Measurements from ENCODE around the gene PMM2.
"Not testable (repeated sequence)": the region's sequence is repeated elsewhere in the genome, so short reads cannot be mapped to it uniquely, and the experiment has no call there.

PMM2 gene

DNA sequence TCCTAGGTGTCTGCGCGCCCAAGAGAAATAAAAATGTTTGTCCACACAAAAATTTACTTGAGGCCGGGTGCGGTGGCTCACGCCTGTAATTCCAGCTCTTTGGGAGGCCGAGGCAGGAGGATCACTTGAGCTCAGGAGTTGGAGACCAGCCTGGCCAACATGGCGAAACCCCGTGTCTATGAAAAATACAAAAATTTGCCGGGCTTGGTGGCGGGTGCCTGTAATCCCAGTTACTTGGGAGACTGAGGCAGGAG, 72.3 kb downstream of the PMM2 start:
- H3K4me3 ChIP-seq (replicated peaks; ENCODE audit: insufficient read depth, low read length); DNase-seq (ENCODE audit: low read depth in 1 of 2, low spot score in 1 of 2): not testable (repeated sequence)

DNA sequence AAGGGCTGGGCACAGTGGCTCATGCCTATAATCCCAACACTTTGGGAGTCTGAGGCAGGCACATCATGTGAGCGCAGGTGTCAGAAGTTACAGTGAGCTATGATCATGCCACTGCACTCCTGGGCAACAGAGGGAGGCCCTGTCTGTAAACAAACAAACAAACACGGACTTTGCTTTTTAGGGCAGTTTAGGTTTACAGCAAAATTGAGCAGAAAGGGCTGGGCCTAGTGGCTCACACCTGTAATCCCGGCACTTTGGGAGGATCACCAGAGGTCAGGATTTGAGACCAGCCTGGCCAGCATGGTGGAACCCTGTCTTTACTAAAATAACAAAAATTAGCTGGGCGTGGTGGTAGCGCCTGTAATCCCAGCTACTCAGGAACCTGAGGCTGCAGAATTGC, 74.4 kb downstream of the PMM2 start:
- Histone ChIP-seq H3K4me3 (replicated peaks; ENCODE audit: insufficient read depth, low read length) (no peak overlapping the region), H3K27me3 (ENCODE audit: insufficient read depth, poor library complexity, severe bottlenecking) (no peaks in the 10 kb centered on the region), H3K27ac (replicated peaks) (no peak overlapping the region)
- no peak for DNase-seq (ENCODE audit: low read depth in 1 of 2, low spot score in 1 of 2)
- TF ChIP-seq, protein P1, sequence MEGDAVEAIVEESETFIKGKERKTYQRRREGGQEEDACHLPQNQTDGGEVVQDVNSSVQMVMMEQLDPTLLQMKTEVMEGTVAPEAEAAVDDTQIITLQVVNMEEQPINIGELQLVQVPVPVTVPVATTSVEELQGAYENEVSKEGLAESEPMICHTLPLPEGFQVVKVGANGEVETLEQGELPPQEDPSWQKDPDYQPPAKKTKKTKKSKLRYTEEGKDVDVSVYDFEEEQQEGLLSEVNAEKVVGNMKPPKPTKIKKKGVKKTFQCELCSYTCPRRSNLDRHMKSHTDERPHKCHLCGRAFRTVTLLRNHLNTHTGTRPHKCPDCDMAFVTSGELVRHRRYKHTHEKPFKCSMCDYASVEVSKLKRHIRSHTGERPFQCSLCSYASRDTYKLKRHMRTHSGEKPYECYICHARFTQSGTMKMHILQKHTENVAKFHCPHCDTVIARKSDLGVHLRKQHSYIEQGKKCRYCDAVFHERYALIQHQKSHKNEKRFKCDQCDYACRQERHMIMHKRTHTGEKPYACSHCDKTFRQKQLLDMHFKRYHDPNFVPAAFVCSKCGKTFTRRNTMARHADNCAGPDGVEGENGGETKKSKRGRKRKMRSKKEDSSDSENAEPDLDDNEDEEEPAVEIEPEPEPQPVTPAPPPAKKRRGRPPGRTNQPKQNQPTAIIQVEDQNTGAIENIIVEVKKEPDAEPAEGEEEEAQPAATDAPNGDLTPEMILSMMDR (IDR thresholded peaks at IDR 0.05; ENCODE audit: insufficient read depth, low read length), result no peak

More for the DNA sequence above, 72.3 kb downstream of the PMM2 start:
- H3K27me3 ChIP-seq (ENCODE audit: insufficient read depth, poor library complexity, severe bottlenecking); H3K27ac ChIP-seq (replicated peaks): not testable (repeated sequence)

- no peak for DNase-seq (ENCODE audit: low read depth in 1 of 2, low spot score in 1 of 2)
- TF ChIP-seq, protein P1 (IDR thresholded peaks at IDR 0.05; ENCODE audit: insufficient read depth, low read length), result no peak
- TF ChIP-seq SPI1 (IDR thresholded peaks at IDR 0.05; ENCODE audit: borderline replicate concordance, low read depth), result no peak
- no peak for TF ChIP-seq POLR2AphosphoS5 (IDR thresholded peaks at IDR 0.05; ENCODE audit: low read depth)
- TF ChIP-seq, protein P2, sequence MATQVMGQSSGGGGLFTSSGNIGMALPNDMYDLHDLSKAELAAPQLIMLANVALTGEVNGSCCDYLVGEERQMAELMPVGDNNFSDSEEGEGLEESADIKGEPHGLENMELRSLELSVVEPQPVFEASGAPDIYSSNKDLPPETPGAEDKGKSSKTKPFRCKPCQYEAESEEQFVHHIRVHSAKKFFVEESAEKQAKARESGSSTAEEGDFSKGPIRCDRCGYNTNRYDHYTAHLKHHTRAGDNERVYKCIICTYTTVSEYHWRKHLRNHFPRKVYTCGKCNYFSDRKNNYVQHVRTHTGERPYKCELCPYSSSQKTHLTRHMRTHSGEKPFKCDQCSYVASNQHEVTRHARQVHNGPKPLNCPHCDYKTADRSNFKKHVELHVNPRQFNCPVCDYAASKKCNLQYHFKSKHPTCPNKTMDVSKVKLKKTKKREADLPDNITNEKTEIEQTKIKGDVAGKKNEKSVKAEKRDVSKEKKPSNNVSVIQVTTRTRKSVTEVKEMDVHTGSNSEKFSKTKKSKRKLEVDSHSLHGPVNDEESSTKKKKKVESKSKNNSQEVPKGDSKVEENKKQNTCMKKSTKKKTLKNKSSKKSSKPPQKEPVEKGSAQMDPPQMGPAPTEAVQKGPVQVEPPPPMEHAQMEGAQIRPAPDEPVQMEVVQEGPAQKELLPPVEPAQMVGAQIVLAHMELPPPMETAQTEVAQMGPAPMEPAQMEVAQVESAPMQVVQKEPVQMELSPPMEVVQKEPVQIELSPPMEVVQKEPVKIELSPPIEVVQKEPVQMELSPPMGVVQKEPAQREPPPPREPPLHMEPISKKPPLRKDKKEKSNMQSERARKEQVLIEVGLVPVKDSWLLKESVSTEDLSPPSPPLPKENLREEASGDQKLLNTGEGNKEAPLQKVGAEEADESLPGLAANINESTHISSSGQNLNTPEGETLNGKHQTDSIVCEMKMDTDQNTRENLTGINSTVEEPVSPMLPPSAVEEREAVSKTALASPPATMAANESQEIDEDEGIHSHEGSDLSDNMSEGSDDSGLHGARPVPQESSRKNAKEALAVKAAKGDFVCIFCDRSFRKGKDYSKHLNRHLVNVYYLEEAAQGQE (IDR thresholded peaks at IDR 0.05; ENCODE audit: insufficient replicate concordance, low read depth), result no peak
- no peak for TF ChIP-seq GABPA (IDR thresholded peaks at IDR 0.05; ENCODE audit: low read depth)
Measured at GRCh38 chr16:8872967-8873865, 75.6 kb downstream of the PMM2 start.

DNA sequence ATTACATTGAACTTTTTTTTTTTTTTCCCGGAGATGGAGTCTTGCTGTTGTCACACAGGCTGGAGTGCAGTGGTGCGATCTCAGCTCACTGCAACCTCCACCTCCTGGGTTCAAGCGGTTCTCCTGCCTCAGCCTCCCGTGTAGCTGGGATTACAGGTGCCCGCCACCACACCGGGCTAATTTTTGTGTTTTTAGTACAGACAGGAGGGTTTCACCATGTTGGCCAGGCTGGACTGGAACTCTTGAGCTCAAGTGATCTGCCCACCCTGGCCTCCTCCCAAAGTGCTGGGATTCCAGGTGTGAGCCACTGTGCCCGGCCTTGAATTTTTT, 76.2 kb downstream of the PMM2 start:
- not testable (repeated sequence) for H3K27me3 ChIP-seq (ENCODE audit: insufficient read depth, poor library complexity, severe bottlenecking); H3K27ac ChIP-seq (replicated peaks); H3K4me3 ChIP-seq (replicated peaks; ENCODE audit: insufficient read depth, low read length); DNase-seq (ENCODE audit: low read depth in 1 of 2, low spot score in 1 of 2)

More at GRCh38 chr16:8872967-8873865, 75.6 kb downstream of the PMM2 start:
- Histone ChIP-seq H3K27ac (replicated peaks) (no peak overlapping the region), H3K27me3 (ENCODE audit: insufficient read depth, poor library complexity, severe bottlenecking) (no peaks in the 10 kb centered on the region), H3K4me3 (replicated peaks; ENCODE audit: insufficient read depth, low read length) (no peak overlapping the region)

DNA sequence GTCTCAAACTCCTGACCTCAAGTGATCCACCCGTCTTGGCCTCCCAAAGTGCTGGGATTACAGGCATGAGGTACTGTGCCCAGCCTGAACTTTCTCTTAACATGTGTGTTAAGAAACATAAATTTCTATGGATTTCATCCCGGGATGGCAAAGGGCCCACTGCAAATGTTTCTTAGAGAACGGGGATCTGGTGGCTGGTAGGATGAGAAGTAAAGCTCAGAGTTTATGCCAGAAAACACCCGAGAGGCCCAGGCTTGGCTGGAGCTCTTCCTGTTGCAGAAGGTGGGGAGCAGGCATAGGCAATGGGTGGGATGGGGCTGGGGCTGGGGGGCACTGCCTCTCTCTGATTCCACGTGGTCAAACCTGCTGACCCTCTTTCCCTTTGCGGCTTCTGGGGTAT, 76.7 kb downstream of the PMM2 start:
- H3K27ac ChIP-seq (replicated peaks), result no peak overlapping the region
- DNase-seq (ENCODE audit: low read depth in 1 of 2, low spot score in 1 of 2), result no peak
- no peak overlapping the region for H3K4me3 ChIP-seq (replicated peaks; ENCODE audit: insufficient read depth, low read length)
- no peaks in the 10 kb centered on the region for H3K27me3 ChIP-seq (ENCODE audit: insufficient read depth, poor library complexity, severe bottlenecking)
- TF ChIP-seq, protein P2 (IDR thresholded peaks at IDR 0.05; ENCODE audit: insufficient replicate concordance, low read depth), result no peak
- TF ChIP-seq SPI1 (IDR thresholded peaks at IDR 0.05; ENCODE audit: borderline replicate concordance, low read depth) (no peak), GABPA (IDR thresholded peaks at IDR 0.05; ENCODE audit: low read depth) (no peak), POLR2AphosphoS5 (IDR thresholded peaks at IDR 0.05; ENCODE audit: low read depth) (no peak)
- TF ChIP-seq, protein P1 (IDR thresholded peaks at IDR 0.05; ENCODE audit: insufficient read depth, low read length), result no peak

DNA sequence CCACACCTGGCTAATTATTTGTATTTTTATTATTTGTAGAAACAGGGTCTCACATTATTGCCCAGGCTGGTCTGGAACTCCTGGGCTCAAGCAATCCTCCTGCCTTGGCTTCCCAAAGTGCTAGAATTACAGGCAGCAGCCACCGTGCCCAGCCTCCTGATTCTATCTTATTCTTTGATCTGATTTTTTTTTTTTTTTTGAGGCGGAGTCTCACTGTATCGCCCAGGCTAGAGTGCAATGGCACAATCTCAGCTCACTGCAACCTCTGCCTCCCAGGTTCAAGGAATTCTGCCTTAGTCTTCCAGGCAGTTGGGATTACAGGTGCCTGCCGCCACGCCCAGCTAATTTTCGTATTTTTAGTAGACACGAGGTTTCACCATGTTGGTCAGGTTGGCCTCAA, 77.7 kb downstream of the PMM2 start:
- H3K27ac ChIP-seq (replicated peaks); DNase-seq (ENCODE audit: low read depth in 1 of 2, low spot score in 1 of 2); H3K4me3 ChIP-seq (replicated peaks; ENCODE audit: insufficient read depth, low read length); H3K27me3 ChIP-seq (ENCODE audit: insufficient read depth, poor library complexity, severe bottlenecking): not testable (repeated sequence)

All from HL-60 (cell line).